Psoas muscle (tissue), 8 donors: ENCODE data around the gene PNPLA6. TPM values are rescaled to one million over a fixed set of nuclear protein-coding genes. Genes with fewer than 3 reads are reported as not detected.

ENCODE experiments used
- ATAC-seq, 4 donors: fragments of 200-7000 bp; cut with Tn5 transposase; one replicate each; pipeline ENCODE4 v1.9.1; 2020; ENCODE audit warnings: moderate library complexity in 3 of 4, mild to moderate bottlenecking in 2 of 4
- DNase-seq, 2 donors: peaks; one replicate each; pipeline ENCODE4 v3.0.0-alpha.2; 2020
- H3K27ac ChIP-seq: fragments of 200-600 bp; one replicate; pipeline ENCODE4 v1.8.0; 2022
- H3K27me3 ChIP-seq, 3 donors: fragments of 200-600 bp in 1 of 3; one replicate each; pipeline versions ENCODE4 v1.6.1 to v1.8.0; 2013 to 2022; ENCODE audit warnings: low read length in 2 of 3, mild to moderate bottlenecking in 2 of 3, moderate library complexity in 1 of 3; ENCODE audit not compliant: insufficient read depth in 3 of 3
- H3K36me3 ChIP-seq, 2 donors: fragments of 200-600 bp in 1 of 2; one replicate each; pipeline versions ENCODE4 v1.6.1 to v1.8.0; 2013 to 2022; ENCODE audit warnings: low read depth in 1 of 2, mild to moderate bottlenecking in 1 of 2, moderate library complexity in 1 of 2; ENCODE audit not compliant: insufficient read depth in 1 of 2
- H3K4me1 ChIP-seq: fragments of 200-600 bp; one replicate; pipeline ENCODE4 v1.8.0; 2022
- H3K4me3 ChIP-seq: fragments of 200-600 bp; one replicate; pipeline ENCODE4 v1.8.0; 2022; ENCODE audit warnings: mild to moderate bottlenecking
- H3K9me3 ChIP-seq: fragments of 200-600 bp; one replicate; pipeline ENCODE4 v1.8.0; 2022
- CTCF ChIP-seq: fragments of 200-600 bp; IDR thresholded peaks from one replicate; pipeline ENCODE4 v1.8.0; 2022; ENCODE audit warnings: antibody characterized with exemption
- WGBS, 3 donors: extraction: QIAGEN DNeasy Blood & Tissue Kit; methylation state at CpG; one replicate each; pipeline versions ENCODE4 v1.1.6 to v1.1.7; 2013; 5-methylcytosine and 5-hydroxymethylcytosine counted together
- intact Hi-C, 2 donors: fragments of 100-400 bp; cut with DNase I; formaldehyde crosslinking; loops; one replicate each; pipeline versions ENCODE4 v1.11.0 to v1.14.2; 2022
- polyA plus RNA-seq, 3 donors: library from polyadenylated mRNA; stranded (reverse); fragments of 200-250 nt; gene quantifications; one replicate each; pipeline ENCODE4 v1.2.3, GENCODE V29; 2013
- total RNA-seq, 4 donors: library from RNA; stranded (reverse); fragmentation: NEBNext Ultra II Directional in 2 of 4; extraction: Animal tissue kit (Norgen Biotek cat#: 25700) in 2 of 4; gene quantifications; one replicate each; pipeline versions ENCODE4 v1.2.1 to v1.2.4, GENCODE V29; 2021 to 2023
- donor health status: healthy with polysubstance abuse.
- donor health status: DM: no; HTN: no; CAD: no; lungs with moderate emphysema.
- donor health status: Bipolar disorder and iron deficiency.
- donor health status: healthy.
- donor health status: DM: yes; HTN: yes; CAD: no.
- donor health status: DM: no; HTN: no; CAD: no.
- donor health status: DM: no; HTN: no; CAD: no.
- donor health status: DM: yes; HTN: yes; CAD: no.

PNPLA6 gene
- total and polyA plus RNA-seq, 7 donors = 31.8 to 72.8 (median 55.9) TPM

GRCh38 chr19:7539827-7540425 lies 4.4 kb downstream of the PNPLA6 start:
- Histone ChIP-seq H3K9me3 (no peaks in the 10 kb centered on the region), H3K4me1 (peaks cover 6% of the 10 kb centered on the region), H3K4me3 (no peak overlapping the region), H3K36me3 (peaks cover 7 to 78% of the 10 kb centered on the region in 2 donors), H3K27ac (no peak overlapping the region), H3K27me3 (no peaks in the 10 kb centered on the region)
- no peak for DNase-seq
- 92 to 94% (median 93%) methylated on average over 24 to 28 of the region's 28 CpGs for WGBS, 3 donors
- intact Hi-C loops = loop anchor here in 1 of 2 donors (10.0 kb wide), 1 partner anchor 145 kb away; no protein-coding TSS in a partner anchor
- TF ChIP-seq CTCF = no peak
- no peak for ATAC-seq

GRCh38 chr19:7540761-7541474 lies 5.4 kb downstream of the PNPLA6 start:
- H3K4me3 ChIP-seq = no peak overlapping the region
- intact Hi-C loops = no loop called here
- no peaks in the 10 kb centered on the region for H3K9me3 ChIP-seq
- ATAC-seq = no peak
- H3K36me3 ChIP-seq = peaks cover 7 to 85% of the 10 kb centered on the region in 2 donors
- TF ChIP-seq CTCF = no peak
- WGBS, 3 donors = 83 to 86% (median 85%) methylated on average over 37 to 39 of the region's 39 CpGs
- DNase-seq = no peak
- H3K27ac ChIP-seq = no peak overlapping the region
- H3K4me1 ChIP-seq = peaks cover 6% of the 10 kb centered on the region
- H3K27me3 ChIP-seq = no peaks in the 10 kb centered on the region

- Histone ChIP-seq H3K36me3 (peaks cover 7 to 85% of the 10 kb centered on the region in 2 donors), H3K27me3 (no peaks in the 10 kb centered on the region)
- 93 to 94% (median 93%) methylated on average over 12 to 15 of the region's 15 CpGs for WGBS, 3 donors
These were observed 5.9 kb downstream of the PNPLA6 start for GRCh38 chr19:7541475-7541824.

GRCh38 chr19:7541828-7542443 lies 6.4 kb downstream of the PNPLA6 start:
- intact Hi-C loops = no loop called here
- no peak for TF ChIP-seq CTCF
- H3K9me3 ChIP-seq = no peaks in the 10 kb centered on the region
- WGBS, 3 donors = 96 to 99% (median 97%) methylated on average over 11 of the region's 11 CpGs
- no peak overlapping the region for H3K4me3 ChIP-seq
- DNase-seq = no peak
- no peaks in the 10 kb centered on the region for H3K4me1 ChIP-seq
- H3K27me3 ChIP-seq = no peaks in the 10 kb centered on the region
- ATAC-seq = no peak
- peaks cover 7 to 82% of the 10 kb centered on the region in 2 donors for H3K36me3 ChIP-seq
- H3K27ac ChIP-seq = no peak overlapping the region

More at GRCh38 chr19:7541475-7541824, 5.9 kb downstream of the PNPLA6 start:
- Histone ChIP-seq H3K4me1 (peaks cover 3% of the 10 kb centered on the region), H3K4me3 (no peak overlapping the region), H3K9me3 (no peaks in the 10 kb centered on the region), H3K27ac (no peak overlapping the region)
- TF ChIP-seq CTCF = no peak
- ATAC-seq (no peak), DNase-seq (no peak)
- intact Hi-C loops = no loop called here
